ENCODE data around the gene CMIP.

GRCh38 chr16:81600275-81600674 is 155.7 kb downstream of the CMIP start:
- TF ChIP-seq NR2C2 (CRISPR knock-in tag; IDR thresholded peaks at IDR 0.05) (no peak), MAX (CRISPR knock-in tag; IDR thresholded peaks at IDR 0.05) (no peak)

Data from WTC11 (cell line).